ENCODE data around the gene MEIS2.

DNA sequence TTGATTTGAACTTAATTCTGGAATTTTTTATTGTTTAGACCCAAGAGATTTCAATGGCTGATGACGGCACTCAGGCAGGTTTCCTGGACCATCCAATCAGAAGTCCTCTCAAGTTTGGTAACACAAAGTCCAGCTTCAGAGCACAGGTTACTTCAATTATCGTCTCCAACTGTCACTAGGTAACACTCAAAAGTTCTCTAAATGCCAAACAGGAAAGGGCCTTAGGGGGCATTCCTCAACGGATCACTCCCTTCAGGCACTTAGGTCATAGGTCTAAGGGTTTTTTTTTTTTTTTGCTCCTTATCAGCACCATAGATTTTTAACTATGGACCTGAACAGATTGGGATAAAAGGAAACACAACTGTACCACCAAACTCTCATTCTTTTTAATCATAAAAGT, 85.8 kb downstream of the MEIS2 start:
- TF ChIP-seq, protein P1, sequence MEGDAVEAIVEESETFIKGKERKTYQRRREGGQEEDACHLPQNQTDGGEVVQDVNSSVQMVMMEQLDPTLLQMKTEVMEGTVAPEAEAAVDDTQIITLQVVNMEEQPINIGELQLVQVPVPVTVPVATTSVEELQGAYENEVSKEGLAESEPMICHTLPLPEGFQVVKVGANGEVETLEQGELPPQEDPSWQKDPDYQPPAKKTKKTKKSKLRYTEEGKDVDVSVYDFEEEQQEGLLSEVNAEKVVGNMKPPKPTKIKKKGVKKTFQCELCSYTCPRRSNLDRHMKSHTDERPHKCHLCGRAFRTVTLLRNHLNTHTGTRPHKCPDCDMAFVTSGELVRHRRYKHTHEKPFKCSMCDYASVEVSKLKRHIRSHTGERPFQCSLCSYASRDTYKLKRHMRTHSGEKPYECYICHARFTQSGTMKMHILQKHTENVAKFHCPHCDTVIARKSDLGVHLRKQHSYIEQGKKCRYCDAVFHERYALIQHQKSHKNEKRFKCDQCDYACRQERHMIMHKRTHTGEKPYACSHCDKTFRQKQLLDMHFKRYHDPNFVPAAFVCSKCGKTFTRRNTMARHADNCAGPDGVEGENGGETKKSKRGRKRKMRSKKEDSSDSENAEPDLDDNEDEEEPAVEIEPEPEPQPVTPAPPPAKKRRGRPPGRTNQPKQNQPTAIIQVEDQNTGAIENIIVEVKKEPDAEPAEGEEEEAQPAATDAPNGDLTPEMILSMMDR (IDR thresholded peaks at IDR 0.05) = no peak
- TF ChIP-seq POLR2A (IDR thresholded peaks at IDR 0.05) = no peak

All from Peyer's patch (tissue), 4 donors.